NOMO-1 treated with dmso at 0.1 percent for 144 hours (cell line): Measurements from ENCODE around the gene KLHL22.
"Not testable (repeated sequence)": the region's sequence is repeated elsewhere in the genome, so short reads cannot be mapped to it uniquely, and the experiment has no call there.

Experiments used
- DNase-seq: peaks from one replicate; lab custom pipeline; 2025; ENCODE audit not compliant: unreplicated experiment; lab: John Stamatoyannopoulos, UW

KLHL22 gene

GRCh38 chr22:20402960-20403778, 92.4 kb downstream of the KLHL22 start:
- no peak for DNase-seq

DNA sequence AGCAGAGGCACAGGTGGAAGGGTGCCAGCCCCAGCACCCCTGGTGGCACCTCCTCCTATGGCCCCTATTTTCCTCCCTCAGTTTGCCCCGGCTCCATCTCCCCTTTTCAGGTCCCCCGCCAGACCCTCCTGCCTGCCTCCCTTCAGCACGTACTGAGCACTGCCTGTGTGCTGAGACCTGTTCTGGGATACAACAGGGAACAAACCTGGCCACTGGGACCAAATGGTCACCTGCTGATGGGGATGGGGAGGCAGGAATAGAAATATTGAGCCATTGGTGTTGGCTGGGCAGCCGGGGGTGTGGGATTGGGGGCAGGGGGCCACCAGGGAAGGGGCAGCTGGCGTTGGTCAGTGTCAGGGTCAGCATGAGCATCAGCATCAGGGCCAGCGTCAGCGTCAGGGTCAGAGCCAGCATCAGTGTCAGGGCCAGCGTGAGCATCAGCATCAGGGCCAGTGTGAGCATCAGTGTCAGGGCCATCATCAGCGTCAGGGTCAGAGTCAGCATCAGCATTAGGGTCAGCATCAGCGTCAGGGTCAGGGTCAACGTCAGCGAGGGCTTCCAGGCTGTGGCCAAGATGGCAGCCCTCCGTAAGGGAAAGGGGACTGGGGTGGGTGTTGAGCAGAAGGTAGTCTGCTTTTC, 94.1 kb downstream of the KLHL22 start:
- no peak for DNase-seq

DNA sequence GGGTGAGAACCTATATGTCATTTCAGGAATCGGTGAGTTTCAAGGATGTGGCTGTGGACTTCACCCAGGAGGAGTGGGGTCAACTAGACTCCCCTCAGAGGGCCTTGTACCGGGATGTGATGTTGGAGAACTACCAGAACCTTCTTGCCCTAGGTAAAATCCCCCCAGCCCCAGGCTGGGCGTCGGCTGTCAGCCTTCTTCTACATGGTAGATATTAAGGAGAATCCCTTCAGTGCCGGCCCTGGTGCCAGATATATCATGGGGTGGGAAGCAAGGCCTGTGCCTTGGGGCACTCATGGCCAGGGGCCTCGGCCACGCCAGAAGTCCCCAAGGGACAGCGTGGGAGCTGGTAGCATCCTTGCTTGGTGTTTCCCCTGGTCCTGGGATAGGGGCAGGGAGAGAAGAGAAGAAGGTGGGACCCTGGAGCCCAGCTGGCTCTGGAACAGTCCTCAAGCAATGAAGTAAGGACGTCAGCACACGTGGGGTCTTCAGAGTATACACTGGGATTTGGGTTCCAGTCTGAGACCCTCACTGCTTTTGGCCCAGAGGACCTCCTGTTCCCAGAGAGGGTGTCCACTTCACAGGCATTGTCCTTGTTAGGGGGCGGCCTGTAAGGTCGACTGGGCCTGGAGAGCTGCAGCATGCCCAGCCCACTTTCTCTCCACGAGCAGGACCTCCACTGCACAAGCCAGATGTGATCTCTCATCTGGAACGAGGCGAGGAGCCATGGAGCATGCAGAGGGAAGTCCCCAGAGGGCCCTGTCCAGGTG, 94.8 kb downstream of the KLHL22 start:
- DNase-seq: no peak

- DNase-seq: no peak
Measured at GRCh38 chr22:20399866-20400605, 95.6 kb downstream of the KLHL22 start.

- no peak for DNase-seq
Measured at GRCh38 chr22:20398420-20398819, 97.2 kb downstream of the KLHL22 start.

- DNase-seq: no peak
Measured at GRCh38 chr22:20397498-20397897, 98.1 kb downstream of the KLHL22 start.

DNA sequence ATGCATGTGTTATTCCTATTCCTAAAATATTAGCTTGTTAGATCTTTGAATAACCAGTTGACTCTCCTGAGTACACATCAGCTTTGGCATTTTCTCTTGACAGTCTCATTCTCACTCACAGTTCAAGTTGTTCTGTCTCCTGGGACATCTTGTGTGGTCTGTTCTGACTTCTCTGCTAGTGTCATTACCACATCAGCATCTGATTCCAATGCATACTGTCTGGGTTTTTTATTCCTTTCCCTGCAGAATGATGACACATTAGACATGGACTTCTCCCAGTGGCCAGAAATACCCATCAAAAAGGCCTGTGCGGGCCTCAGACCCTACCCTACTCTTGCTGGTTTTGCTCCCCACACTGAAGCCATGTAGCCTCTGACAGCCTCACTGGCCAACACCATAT, 99.0 kb downstream of the KLHL22 start:
- no peak for DNase-seq

DNA sequence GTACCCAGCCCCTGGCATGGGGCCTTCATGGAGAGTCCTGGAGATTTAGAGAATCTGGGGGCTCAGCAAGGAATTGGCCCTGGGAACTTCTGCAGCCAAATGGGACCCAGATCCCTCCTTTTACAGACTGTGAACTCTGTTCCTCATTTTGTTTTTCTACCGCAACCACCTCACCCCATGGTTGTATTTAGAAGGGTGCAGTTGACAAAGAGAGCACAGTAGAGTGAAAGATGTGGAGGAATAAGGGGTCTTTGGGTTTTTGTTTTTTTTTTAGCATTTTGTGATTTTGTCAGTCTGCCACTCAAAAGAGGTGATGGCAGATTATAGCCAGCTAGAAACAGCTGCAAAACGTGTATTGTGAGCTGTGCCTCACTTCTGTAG, 99.7 kb downstream of the KLHL22 start:
- DNase-seq: no peak

DNA sequence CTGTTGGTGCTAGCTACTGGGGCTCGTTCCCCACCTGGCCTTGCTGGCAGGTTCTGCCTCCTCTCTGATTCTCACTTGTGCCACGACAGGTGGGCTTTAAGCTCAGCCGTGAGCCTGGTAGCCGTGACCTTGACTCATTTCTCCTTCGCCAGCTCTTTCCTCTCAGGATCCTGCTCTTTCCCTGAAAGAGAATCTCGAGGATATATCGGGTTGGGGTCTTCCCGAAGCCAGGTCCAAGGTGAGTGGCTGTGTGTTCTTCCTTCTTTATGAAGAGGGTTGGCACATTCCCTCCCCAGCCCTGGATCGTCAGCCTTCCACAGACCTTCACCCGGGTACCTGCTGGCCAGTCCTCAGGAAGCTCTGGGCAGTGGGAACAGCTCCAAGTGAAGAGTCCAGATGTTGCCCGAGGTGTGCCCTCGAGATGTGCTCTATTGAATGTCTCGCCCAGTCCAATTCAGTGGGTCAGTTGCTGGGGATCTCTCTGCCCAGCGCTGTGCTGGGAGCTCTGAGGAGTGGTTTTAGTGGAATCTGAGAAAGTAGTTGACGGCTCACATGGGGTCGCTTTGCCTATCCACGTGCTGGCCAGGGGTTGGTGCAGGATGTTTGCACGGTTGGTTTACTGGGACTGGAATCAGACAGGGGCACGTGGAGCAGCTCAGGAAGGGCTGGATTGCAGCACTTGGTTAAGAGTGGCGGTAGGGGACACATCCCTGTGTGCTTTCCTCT, 100.3 kb downstream of the KLHL22 start:
- no peak for DNase-seq

- DNase-seq: peak; percentile 95
Measured at GRCh38 chr22:20393705-20394476, 101.7 kb downstream of the KLHL22 start, which contains the start of gene ZNF74. Gene ZNF74 (plus strand): TSS chr22:20394151. CDS start chr22:20394629, 478 bp downstream.

- no peak for DNase-seq
Measured at GRCh38 chr22:20392983-20393704, 102.5 kb downstream of the KLHL22 start.

DNA sequence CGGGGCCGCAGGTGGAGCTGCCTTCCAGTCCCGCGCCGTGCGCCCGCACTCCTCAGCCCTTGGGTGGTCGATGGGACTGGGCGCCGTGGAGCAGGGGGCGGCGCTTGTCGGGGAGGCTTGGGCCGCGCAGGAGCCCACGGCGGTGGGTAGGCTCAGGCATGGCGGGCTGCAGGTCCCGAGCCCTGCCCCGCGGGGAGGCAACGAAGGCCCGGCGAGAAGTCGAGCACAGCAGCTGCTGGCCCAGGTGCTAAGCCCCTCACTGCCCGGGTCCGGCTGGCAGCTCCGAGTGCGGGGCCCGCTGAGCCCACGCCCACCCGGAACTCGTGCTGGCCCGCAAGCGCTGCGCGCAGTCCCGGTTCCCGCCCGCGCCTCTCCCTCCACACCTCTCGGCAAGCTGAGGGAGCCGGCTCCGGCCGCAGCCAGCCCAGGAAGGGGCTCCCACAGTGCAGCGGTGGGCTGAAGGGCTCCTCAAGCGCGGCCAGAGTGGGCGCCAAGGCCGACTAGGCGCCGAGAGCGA, 103.2 kb downstream of the KLHL22 start:
- DNase-seq: not testable (repeated sequence)
